GM18907 (cell line): ENCODE measurements around the gene HSPB3.
"Not testable (repeated sequence)": the region's sequence is repeated elsewhere in the genome, so short reads cannot be mapped to it uniquely, and the experiment has no call there.

Experiments
- ATAC-seq: cut with Tn5 transposase; IDR thresholded peaks from one replicate; pipeline ENCODE4 v1.9.1; 2021; ENCODE audit warnings: mild to moderate bottlenecking, moderate library complexity; ENCODE audit not compliant: unreplicated experiment

HSPB3 gene

GRCh38 chr5:54455413-54456157, at the start of gene HSPB3:
Gene HSPB3 (plus strand): TSS chr5:54455699. CDS start chr5:54455790, 91 bp downstream.
- ATAC-seq = no peak

GRCh38 chr5:54411176-54411575, 44.3 kb upstream of the HSPB3 start:
- ATAC-seq = no peak

- no peak for ATAC-seq
Observed at GRCh38 chr5:54412913-54413312, 42.6 kb upstream of the HSPB3 start.

- ATAC-seq = no peak
Observed at GRCh38 chr5:54415147-54415546, 40.4 kb upstream of the HSPB3 start.

- no peak for ATAC-seq
Observed at GRCh38 chr5:54415896-54416601, 39.5 kb upstream of the HSPB3 start.

- peak; percentile 66 for ATAC-seq
Observed at GRCh38 chr5:54419573-54420423, 35.7 kb upstream of the HSPB3 start.

- ATAC-seq = not testable (repeated sequence)
Observed at GRCh38 chr5:54420511-54420910, 35.0 kb upstream of the HSPB3 start.

- ATAC-seq = no peak
Observed at GRCh38 chr5:54421976-54422375, 33.5 kb upstream of the HSPB3 start.

GRCh38 chr5:54425258-54425657, 30.2 kb upstream of the HSPB3 start:
- ATAC-seq = no peak

GRCh38 chr5:54426209-54426608, 29.3 kb upstream of the HSPB3 start:
- ATAC-seq = no peak

GRCh38 chr5:54434650-54435049, 20.8 kb upstream of the HSPB3 start:
- not testable (repeated sequence) for ATAC-seq

- no peak for ATAC-seq
Observed at GRCh38 chr5:54438620-54439389, 16.7 kb upstream of the HSPB3 start.

- ATAC-seq = peak; percentile 85
Observed at GRCh38 chr5:54440456-54440893, 15.0 kb upstream of the HSPB3 start.

- ATAC-seq = no peak
Observed at GRCh38 chr5:54442271-54442670, 13.2 kb upstream of the HSPB3 start.

GRCh38 chr5:54443270-54443669, 12.2 kb upstream of the HSPB3 start:
- peak; percentile 48 for ATAC-seq

GRCh38 chr5:54445691-54446378, 9.7 kb upstream of the HSPB3 start:
- no peak for ATAC-seq

GRCh38 chr5:54446379-54446732, 9.1 kb upstream of the HSPB3 start:
- no peak for ATAC-seq

- no peak for ATAC-seq
Observed at GRCh38 chr5:54449923-54450322, 5.6 kb upstream of the HSPB3 start.

GRCh38 chr5:54450542-54450941, 5.0 kb upstream of the HSPB3 start:
- no peak for ATAC-seq

- no peak for ATAC-seq
Observed at GRCh38 chr5:54453046-54453445, 2.5 kb upstream of the HSPB3 start.
